ENCODE data around the gene ALS2.

GRCh38 chr2:201786471-201786870, 5.7 kb upstream of the ALS2 start:
- TF ChIP-seq, protein P1, sequence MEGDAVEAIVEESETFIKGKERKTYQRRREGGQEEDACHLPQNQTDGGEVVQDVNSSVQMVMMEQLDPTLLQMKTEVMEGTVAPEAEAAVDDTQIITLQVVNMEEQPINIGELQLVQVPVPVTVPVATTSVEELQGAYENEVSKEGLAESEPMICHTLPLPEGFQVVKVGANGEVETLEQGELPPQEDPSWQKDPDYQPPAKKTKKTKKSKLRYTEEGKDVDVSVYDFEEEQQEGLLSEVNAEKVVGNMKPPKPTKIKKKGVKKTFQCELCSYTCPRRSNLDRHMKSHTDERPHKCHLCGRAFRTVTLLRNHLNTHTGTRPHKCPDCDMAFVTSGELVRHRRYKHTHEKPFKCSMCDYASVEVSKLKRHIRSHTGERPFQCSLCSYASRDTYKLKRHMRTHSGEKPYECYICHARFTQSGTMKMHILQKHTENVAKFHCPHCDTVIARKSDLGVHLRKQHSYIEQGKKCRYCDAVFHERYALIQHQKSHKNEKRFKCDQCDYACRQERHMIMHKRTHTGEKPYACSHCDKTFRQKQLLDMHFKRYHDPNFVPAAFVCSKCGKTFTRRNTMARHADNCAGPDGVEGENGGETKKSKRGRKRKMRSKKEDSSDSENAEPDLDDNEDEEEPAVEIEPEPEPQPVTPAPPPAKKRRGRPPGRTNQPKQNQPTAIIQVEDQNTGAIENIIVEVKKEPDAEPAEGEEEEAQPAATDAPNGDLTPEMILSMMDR (IDR thresholded peaks at IDR 0.05) = no peak
- TF ChIP-seq EP300 (IDR thresholded peaks at IDR 0.05) (no peak), POLR2A (IDR thresholded peaks at IDR 0.05) (no peak), POLR2AphosphoS5 (IDR thresholded peaks at IDR 0.05) (no peak)

Data from stomach (tissue), 4 donors.